ENCODE results near the gene NPM1.

The NPM1 gene

GRCh38 chr5:171413153-171413910 is 25.7 kb downstream of the NPM1 start:
- DNase-seq: peak; percentile 55

DNA sequence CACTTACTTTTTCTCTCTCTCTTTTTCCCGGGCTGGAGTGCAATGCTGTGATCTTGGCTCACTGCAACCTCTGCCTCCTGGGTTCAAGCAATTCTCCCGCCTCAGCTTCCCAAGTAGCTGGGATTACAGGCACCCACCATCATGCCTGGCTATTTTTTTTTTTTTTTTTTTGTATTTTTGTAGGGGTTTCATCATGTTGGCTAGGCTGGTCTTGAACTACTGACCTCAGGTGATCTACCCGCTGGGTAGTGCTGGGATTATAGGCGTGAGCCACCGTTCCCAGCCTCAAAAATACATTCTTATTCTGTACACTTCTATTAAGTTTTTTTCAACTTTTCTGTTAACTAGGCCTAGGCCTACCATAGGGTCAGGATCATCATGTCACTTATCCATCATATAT is 26.3 kb downstream of the NPM1 start:
- DNase-seq: peak; percentile 54

DNA sequence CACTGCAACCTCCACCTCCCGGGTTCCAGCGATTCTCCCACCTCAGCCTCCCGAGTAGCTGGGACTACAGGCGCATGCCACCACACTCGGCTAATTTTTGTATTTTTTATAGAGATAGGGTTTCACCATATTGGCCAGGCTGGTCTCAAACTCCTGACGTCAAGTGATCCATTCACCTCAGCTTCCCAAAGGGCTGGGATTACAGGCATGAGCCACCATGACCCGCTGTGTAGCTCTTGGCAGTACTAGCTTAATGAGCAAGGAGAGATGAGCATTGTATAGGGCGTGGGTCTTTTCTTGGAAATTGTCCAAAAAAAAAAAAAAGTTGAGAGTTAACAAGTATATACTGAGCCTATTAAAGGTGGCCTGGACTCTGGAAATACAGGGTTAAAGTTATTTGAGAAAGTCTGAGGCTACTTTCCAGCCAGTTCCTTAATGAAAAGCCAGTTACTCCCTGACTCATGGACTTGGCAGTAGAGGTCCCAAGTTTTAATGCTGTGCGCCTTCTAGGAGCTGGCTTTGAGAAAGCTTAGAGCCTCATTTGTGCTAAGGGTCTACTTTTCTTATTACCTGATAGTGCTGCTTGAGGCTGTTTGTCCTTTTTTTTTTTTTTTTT is 27.6 kb downstream of the NPM1 start:
- peak; percentile 51 for DNase-seq

GRCh38 chr5:171416160-171417049 is 28.8 kb downstream of the NPM1 start:
- peak; percentile 41 for DNase-seq

GRCh38 chr5:171418316-171418981 is 30.8 kb downstream of the NPM1 start:
- peak; percentile 82 for DNase-seq

DNA sequence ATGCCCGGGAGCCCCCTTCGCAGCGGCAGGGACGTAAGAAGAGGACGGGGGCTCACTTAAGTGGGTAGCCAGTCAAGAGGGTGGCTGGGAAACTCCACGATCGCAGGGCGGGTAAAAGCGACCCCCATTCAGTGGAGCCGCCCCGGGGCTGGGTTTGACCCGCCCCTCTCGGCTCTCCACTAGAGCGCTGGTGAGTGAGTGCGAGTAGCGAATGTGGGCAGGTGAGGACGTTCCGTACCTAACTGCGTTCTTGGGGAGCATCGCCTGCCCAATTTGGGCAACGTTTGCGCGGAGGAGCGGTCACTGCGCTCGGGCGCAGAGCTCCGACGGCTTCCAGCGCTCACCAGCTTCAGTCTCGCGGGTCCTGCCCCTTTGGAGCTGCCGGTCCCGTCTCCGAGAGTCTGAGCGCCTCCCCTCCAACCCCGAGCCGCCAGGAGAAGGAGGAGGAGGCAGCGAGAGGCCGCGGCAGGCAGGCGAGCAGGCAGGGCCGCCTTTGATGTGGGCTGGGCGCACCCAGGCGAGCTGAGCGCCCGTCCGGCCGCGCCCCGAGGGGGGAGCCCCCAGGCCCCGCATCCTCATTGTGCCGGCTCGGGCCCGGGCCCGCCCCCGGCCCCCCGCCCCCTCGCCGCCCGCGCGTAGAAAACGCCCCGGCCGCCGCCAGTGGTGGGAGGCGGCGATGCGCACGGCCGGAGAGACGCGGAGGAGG is 31.5 kb downstream of the NPM1 start, which contains the start of gene FGF18:
Gene FGF18, plus strand, starts transcription at position 666 of the 706 bp plus-strand sequence. CDS start 553 bp downstream, outside the sequence.
- DNase-seq: peak; percentile 62

- peak; percentile 65 for DNase-seq
These were observed 32.2 kb downstream of the NPM1 start for GRCh38 chr5:171419688-171420430.

DNA sequence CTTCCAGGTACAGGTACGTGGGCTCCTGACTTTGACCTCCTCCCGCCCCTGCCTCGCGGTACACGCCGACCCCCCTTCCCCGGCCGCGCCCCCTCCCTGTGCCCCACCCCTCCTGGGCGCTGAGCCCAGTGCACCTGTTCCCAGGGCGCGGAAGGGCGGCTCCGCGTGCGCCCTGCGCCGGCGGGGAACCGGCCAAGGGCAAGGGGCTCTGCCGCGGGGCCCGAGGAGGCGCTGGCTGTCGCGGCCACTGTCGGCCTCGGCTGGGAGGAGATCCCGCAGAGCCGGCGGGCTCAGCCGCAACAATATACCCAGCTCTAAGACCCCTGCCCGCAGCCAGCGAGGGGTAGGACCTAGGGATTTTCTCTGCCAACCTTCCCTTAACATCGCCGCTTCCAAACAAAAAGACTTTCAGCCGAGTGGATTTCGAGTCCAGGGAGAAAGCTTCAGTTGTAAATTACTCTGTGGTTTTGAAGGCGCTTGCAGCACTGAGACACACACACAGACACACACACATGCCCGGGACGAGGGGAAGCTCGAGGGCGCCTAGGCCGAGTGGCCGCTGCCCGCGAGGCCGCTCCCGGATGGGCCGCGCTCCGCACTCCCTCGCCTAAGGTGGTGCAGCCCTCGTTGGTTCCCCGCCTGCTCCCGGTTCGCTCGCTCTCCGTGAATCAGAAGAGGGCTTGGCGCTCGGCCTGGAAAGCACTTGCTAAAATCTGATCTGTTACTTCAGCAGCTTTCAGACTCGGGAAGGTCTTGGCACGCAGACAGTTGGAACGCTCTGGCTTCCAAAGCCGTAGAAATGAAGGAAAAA is 33.0 kb downstream of the NPM1 start:
- no peak for DNase-seq

DNA sequence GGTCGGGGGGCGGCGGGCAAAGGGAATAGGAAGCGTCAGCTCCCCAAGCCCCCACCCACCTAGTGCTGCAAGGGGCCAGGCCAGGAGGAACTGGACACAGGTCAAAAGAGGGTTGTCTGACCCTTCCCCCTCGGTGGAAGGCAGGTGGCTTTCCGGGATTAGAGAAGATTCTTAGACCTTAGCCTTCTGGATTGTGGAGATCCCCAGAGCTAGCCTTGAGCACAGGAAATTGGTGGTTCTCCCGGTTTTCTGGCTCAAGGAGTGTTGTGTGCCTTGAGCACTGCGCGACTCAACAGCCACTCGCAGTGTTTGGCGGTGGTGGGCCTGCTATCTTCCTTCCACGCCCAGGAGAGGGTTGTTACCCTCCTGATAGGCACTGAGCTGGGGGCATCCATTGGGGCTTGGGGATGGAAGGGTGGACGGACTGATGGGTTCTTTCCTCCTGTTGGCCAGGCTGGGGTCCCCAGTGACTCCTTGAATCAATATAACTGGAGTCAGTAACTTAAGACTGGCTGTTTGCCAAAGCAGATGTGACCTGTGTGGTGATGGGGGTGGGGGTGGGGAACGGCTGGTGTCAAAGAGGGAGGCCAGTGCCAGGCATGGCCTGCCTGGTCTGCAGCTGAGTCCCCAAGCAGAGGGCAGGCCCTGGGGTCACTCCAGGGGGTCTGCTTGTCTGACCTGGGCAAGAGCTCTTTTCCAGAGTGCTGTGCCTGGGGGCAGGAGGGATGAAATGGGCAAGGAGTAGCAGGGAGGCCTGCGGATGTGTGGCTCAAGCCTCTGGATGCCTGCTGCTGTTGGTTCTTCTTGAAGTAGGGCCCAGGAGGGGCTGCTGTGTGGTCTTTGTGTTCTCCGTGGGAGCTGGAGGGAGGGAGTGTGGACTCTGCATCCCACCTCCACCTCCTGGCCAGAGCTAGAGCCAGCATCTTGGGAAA is 33.9 kb downstream of the NPM1 start:
- peak; percentile 49 for DNase-seq

- peak; percentile 46 for DNase-seq
These were observed 34.8 kb downstream of the NPM1 start for GRCh38 chr5:171422495-171422894.

- peak; percentile 29 for DNase-seq
These were observed 35.4 kb downstream of the NPM1 start for GRCh38 chr5:171422902-171423663.

DNA sequence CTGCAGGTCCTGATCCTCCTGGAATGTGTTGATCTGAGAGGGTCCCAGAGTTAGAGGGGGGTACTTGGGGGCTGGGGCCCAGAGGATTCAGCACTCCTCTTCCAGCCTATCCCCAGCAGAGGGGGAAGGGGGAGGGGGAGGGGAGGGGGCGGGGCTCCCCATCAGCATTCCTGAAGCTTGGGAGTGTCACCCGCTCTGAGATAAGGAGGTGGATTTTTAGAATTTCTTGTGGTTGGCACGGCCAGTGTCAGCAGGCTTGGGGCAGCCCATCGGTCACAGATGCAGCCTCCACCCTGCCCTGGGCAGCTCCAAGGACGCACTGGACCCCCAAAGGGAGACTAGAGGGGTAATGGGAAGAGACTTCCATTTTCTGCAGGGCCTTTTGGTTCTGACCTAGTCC is 37.1 kb downstream of the NPM1 start:
- no peak for DNase-seq

DNA sequence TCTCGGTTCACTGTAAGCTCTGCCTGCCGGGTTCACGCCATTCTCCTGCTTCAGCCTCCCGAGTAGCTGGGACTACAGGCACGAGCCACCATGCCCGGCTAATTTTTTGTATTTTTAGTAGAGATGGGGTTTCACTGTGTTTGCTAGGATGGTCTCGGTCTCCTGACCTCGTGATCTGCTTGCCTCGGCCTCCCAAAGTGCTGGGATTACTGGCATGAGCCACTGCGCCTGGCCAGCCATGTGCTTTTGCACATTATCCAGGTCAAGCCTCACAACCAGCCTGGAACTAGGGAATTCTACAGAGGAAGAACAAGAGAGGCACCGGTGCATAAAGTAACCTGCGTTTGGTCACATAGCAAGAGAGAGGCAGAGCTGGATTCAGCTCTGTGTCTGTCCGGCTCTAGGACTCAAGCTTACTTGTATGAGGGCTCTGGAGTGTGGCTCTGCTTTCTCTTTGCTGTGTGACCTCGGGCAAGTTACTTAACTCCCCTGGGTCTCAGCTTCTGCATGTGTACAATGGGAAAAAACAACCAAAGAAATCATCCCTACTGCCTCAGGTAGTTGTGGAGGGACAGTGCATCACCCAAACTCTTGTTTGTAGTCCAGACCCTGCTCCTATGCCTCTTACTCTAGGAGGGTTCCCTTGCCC is 38.1 kb downstream of the NPM1 start:
- DNase-seq: no peak

DNA sequence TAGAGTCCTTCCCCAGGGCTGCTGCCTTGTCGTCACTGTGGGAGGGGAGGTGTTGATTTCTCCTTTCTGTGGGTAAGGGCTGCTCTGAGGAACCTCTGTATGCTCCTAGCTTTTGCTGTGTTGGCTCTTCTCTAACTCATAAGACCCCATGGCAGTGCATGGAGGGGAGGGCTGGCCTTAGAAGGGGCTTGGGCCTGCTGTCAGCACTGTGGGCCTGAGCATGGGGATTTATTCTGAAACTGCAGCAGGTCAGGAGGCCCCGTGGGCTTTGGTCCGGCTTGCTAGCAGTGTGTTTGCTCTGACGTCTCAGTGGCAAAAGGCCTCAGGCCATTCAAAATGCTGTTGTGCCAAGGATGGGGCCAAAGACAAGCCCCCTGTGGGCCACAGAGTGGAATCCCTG is 38.6 kb downstream of the NPM1 start:
- DNase-seq: no peak

- no peak for DNase-seq
These were observed 39.0 kb downstream of the NPM1 start for GRCh38 chr5:171426680-171427079.

- DNase-seq: no peak
These were observed 39.9 kb downstream of the NPM1 start for GRCh38 chr5:171427318-171428167.

DNA sequence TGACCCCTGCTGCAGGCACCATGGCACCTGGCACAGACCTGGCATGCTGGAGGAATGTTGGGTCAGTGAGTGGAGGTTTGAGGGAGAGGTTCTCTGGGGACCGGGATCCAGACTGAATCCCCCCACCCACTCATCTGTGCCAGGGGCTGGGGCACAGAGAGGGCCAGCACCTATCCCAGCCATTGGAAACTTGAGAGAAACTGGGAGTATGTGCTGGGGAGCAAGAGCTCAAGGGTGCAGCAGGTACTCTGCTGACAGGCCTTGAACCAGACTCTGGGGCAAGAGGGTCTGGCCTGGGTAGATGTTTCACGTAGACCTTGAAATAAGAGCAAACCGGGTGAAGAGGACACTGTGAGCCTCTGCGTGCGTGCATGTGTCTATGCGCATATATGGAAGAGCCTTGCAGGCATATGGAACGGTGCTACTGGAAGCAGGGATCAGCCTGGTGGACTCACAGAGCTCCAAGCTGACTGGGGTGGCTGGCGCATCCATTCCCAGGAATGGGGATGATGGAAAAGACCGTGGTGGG is 40.6 kb downstream of the NPM1 start:
- DNase-seq: no peak
